Muscle of leg (tissue), 11 donors: ENCODE measurements around the gene CPNE2. TPM values are rescaled to one million over a fixed set of nuclear protein-coding genes. Genes with fewer than 3 reads are reported as not detected.
"Not testable (repeated sequence)": the region's sequence is repeated elsewhere in the genome, so short reads cannot be mapped to it uniquely, and the experiment has no call there.

Experiments used
- DNase-seq: peaks from one replicate; pipeline ENCODE4 v3.0.0; 2013
- H3K27ac ChIP-seq: one replicate; pipeline ENCODE4 v1.5.1; 2013; ENCODE audit warnings: mild to moderate bottlenecking, low read length, control low read depth
- H3K27me3 ChIP-seq: one replicate; pipeline ENCODE4 v1.6.1; 2013; ENCODE audit warnings: low read length; ENCODE audit not compliant: control insufficient read depth, insufficient read depth
- H3K36me3 ChIP-seq: one replicate; pipeline ENCODE4 v1.6.1; 2013; ENCODE audit warnings: low read length; ENCODE audit not compliant: control insufficient read depth, insufficient read depth
- H3K4me1 ChIP-seq: one replicate; pipeline ENCODE4 v1.6.1; 2013; ENCODE audit warnings: low read length; ENCODE audit not compliant: control insufficient read depth, insufficient read depth
- H3K4me3 ChIP-seq: one replicate; pipeline ENCODE4 v1.5.1; 2013; ENCODE audit warnings: low read length, control low read depth
- H3K9me3 ChIP-seq: replicated peaks from 2 replicates; pipeline ENCODE4 v1.6.1; 2013; ENCODE audit warnings: low read depth, low read length; ENCODE audit not compliant: control insufficient read depth
- WGBS: methylation state at CpG from one replicate; pipeline ENCODE4 v1.1.5; 2013; ENCODE audit warnings: missing lambda C conversion rate; ENCODE audit not compliant: insufficient coverage; 5-methylcytosine and 5-hydroxymethylcytosine counted together
- polyA plus RNA-seq, 8 donors: library from polyadenylated mRNA; unstranded; fragments of 120-200 nt; gene quantifications; one replicate each; pipeline versions ENCODE4 v1.2.1 to v1.2.3, GENCODE V29; 2013; ENCODE audit warnings: inconsistent platforms in 1 of 8, low replicate concordance in 1 of 8; ENCODE audit not compliant: insufficient read length in 8 of 8, insufficient read depth in 1 of 8
- total RNA-seq: library from RNA; stranded (reverse); fragments of 120-200 nt; gene quantifications from one replicate; pipeline ENCODE4 v1.2.4, GENCODE V29; 2013

The CPNE2 gene
- total and polyA plus RNA-seq, 9 donors, result 14.8 to 34.2 (median 28.2) TPM

- no peak for DNase-seq
- H3K36me3 ChIP-seq, result no peaks in the 10 kb centered on the region
- no peaks in the 10 kb centered on the region for H3K27me3 ChIP-seq
- no CpG with 5 or more reads among the region's 4 CpGs for WGBS
- no peaks in the 10 kb centered on the region for H3K9me3 ChIP-seq
- peaks cover 15% of the 10 kb centered on the region for H3K4me1 ChIP-seq
- no peak overlapping the region for H3K27ac ChIP-seq
- H3K4me3 ChIP-seq, result no peak overlapping the region
Observed at GRCh38 chr16:57184113-57184512, 91.7 kb downstream of the CPNE2 start.

- Histone ChIP-seq H3K36me3 (peaks cover 3% of the 10 kb centered on the region), H3K4me3 (peak overlapping the region; percentile 99), H3K27me3 (no peaks in the 10 kb centered on the region), H3K27ac (peak overlapping the region; percentile 94), H3K4me1 (peaks cover 15% of the 10 kb centered on the region), H3K9me3 (no peaks in the 10 kb centered on the region)
- WGBS, result 25% methylated on average over 12 of the region's 15 CpGs
- no peak for DNase-seq
Observed at GRCh38 chr16:57184887-57185445, 92.6 kb downstream of the CPNE2 start.

- peak; percentile 64 for DNase-seq
- Histone ChIP-seq H3K9me3 (no peaks in the 10 kb centered on the region), H3K27ac (peak overlapping the region; percentile 94), H3K27me3 (no peaks in the 10 kb centered on the region), H3K4me1 (peaks cover 15% of the 10 kb centered on the region), H3K36me3 (peaks cover 3% of the 10 kb centered on the region), H3K4me3 (peak overlapping the region; percentile 99)
- 0% methylated on average over 20 of the region's 37 CpGs for WGBS
Observed at GRCh38 chr16:57185446-57185944, 93.1 kb downstream of the CPNE2 start.

GRCh38 chr16:57185945-57186871 is 93.8 kb downstream of the CPNE2 start, which contains the start of the genes PSME3IP1 and RSPRY1:
PSME3IP1 (minus strand) TSS chr16:57186039; CDS start chr16:57173854, 12,185 bp downstream.
RSPRY1 (plus strand) TSS chr16:57186329; CDS start chr16:57204659, 18,330 bp downstream.
- no peaks in the 10 kb centered on the region for H3K9me3 ChIP-seq
- H3K36me3 ChIP-seq, result peaks cover 3% of the 10 kb centered on the region
- under 1% methylated on average over 55 of the region's 64 CpGs for WGBS
- H3K27me3 ChIP-seq, result no peaks in the 10 kb centered on the region
- H3K27ac ChIP-seq, result peak within 1 kb of the TSS; percentile 98
- H3K4me3 ChIP-seq, result peak within 1 kb of the TSS; percentile 100
- DNase-seq, result peak; percentile 100
- H3K4me1 ChIP-seq, result peaks cover 15% of the 10 kb centered on the region

GRCh38 chr16:57186872-57187854 is 94.8 kb downstream of the CPNE2 start:
- Histone ChIP-seq H3K27ac (peak overlapping the region; percentile 98), H3K27me3 (no peaks in the 10 kb centered on the region), H3K36me3 (peaks cover 3% of the 10 kb centered on the region), H3K4me1 (peaks cover 15% of the 10 kb centered on the region), H3K4me3 (peak overlapping the region; percentile 100), H3K9me3 (no peaks in the 10 kb centered on the region)
- DNase-seq, result peak; percentile 75
- WGBS, result 5% methylated on average over 8 of the region's 28 CpGs

GRCh38 chr16:57187902-57188710 is 95.7 kb downstream of the CPNE2 start:
- no CpG with 5 or more reads among the region's 18 CpGs for WGBS
- H3K4me1 ChIP-seq, result peaks cover 15% of the 10 kb centered on the region
- not testable (repeated sequence) for H3K27me3 ChIP-seq, H3K36me3 ChIP-seq, H3K9me3 ChIP-seq
- peak overlapping the region; percentile 100 for H3K4me3 ChIP-seq
- peak overlapping the region; percentile 98 for H3K27ac ChIP-seq
- peak; percentile 26 for DNase-seq

GRCh38 chr16:57188711-57189002 is 96.3 kb downstream of the CPNE2 start:
- DNase-seq, result no peak
- Histone ChIP-seq H3K36me3 (peaks cover 3% of the 10 kb centered on the region), H3K27ac (no peak overlapping the region), H3K27me3 (no peaks in the 10 kb centered on the region), H3K9me3 (no peaks in the 10 kb centered on the region), H3K4me3 (no peak overlapping the region), H3K4me1 (peaks cover 15% of the 10 kb centered on the region)
- no CpG with 5 or more reads among the region's 9 CpGs for WGBS

GRCh38 chr16:57189527-57189926 is 97.1 kb downstream of the CPNE2 start:
- 100% methylated on average over 3 of the region's 4 CpGs for WGBS
- not testable (repeated sequence) for H3K9me3 ChIP-seq, DNase-seq, H3K36me3 ChIP-seq, H3K4me3 ChIP-seq, H3K27ac ChIP-seq, H3K27me3 ChIP-seq
- H3K4me1 ChIP-seq, result peaks cover 15% of the 10 kb centered on the region

GRCh38 chr16:57190136-57190535 is 97.8 kb downstream of the CPNE2 start:
- Histone ChIP-seq H3K4me1 (peaks cover 9% of the 10 kb centered on the region), H3K27me3 (no peaks in the 10 kb centered on the region), H3K36me3 (peaks cover 3% of the 10 kb centered on the region), H3K27ac (no peak overlapping the region), H3K4me3 (no peak overlapping the region), H3K9me3 (no peaks in the 10 kb centered on the region)
- WGBS, result no CpG with 5 or more reads among the region's 2 CpGs
- no peak for DNase-seq
